Measurements from ENCODE around the gene CLDN24.

- no peak for TF ChIP-seq CTCF (IDR thresholded peaks at IDR 0.05)
- no peak for TF ChIP-seq POLR2A (IDR thresholded peaks at IDR 0.05)
- no peak for TF ChIP-seq POLR2AphosphoS5 (IDR thresholded peaks at IDR 0.05)
- TF ChIP-seq EP300 (IDR thresholded peaks at IDR 0.05), result no peak
Measured at GRCh38 chr4:183299464-183299863, 22.8 kb downstream of the CLDN24 start.

All from upper lobe of left lung (tissue), 4 donors.